Fibroblast of skin of abdomen (primary cell): ENCODE measurements around the gene FAM151A.

Source experiments
- DNase-seq: peaks from one replicate; pipeline ENCODE4 v3.0.0-alpha.2; 2013

Gene FAM151A

GRCh38 chr1:54604051-54604450 is 19.3 kb downstream of the FAM151A start:
- no peak for DNase-seq

GRCh38 chr1:54603241-54603640 is 20.1 kb downstream of the FAM151A start:
- no peak for DNase-seq

GRCh38 chr1:54602554-54602953 is 20.8 kb downstream of the FAM151A start:
- DNase-seq: no peak

GRCh38 chr1:54601730-54602129 is 21.6 kb downstream of the FAM151A start:
- DNase-seq: no peak

GRCh38 chr1:54600947-54601721 is 22.2 kb downstream of the FAM151A start:
- no peak for DNase-seq

- no peak for DNase-seq
Measured at GRCh38 chr1:54599211-54599823, 24.0 kb downstream of the FAM151A start.

- no peak for DNase-seq
Measured at GRCh38 chr1:54597455-54598030, 25.8 kb downstream of the FAM151A start.

- DNase-seq: no peak
Measured at GRCh38 chr1:54596756-54597155, 26.6 kb downstream of the FAM151A start.

GRCh38 chr1:54595956-54596498 is 27.3 kb downstream of the FAM151A start:
- no peak for DNase-seq

- DNase-seq: no peak
Measured at GRCh38 chr1:54594463-54594862, 28.9 kb downstream of the FAM151A start.

- no peak for DNase-seq
Measured at GRCh38 chr1:54593571-54594160, 29.7 kb downstream of the FAM151A start.

- DNase-seq: no peak
Measured at GRCh38 chr1:54591127-54591756, 32.1 kb downstream of the FAM151A start.

GRCh38 chr1:54588377-54588776 is 34.9 kb downstream of the FAM151A start:
- no peak for DNase-seq

GRCh38 chr1:54585181-54586066 is 37.9 kb downstream of the FAM151A start:
- no peak for DNase-seq

- no peak for DNase-seq
Measured at GRCh38 chr1:54584575-54584974, 38.8 kb downstream of the FAM151A start.

- no peak for DNase-seq
Measured at GRCh38 chr1:54583871-54584270, 39.5 kb downstream of the FAM151A start.

- no peak for DNase-seq
Measured at GRCh38 chr1:54583307-54583686, 40.0 kb downstream of the FAM151A start.

GRCh38 chr1:54582566-54583306 is 40.6 kb downstream of the FAM151A start:
- DNase-seq: no peak

- peak; percentile 40 for DNase-seq
Measured at GRCh38 chr1:54581621-54582035, 41.7 kb downstream of the FAM151A start.

GRCh38 chr1:54580856-54581550 is 42.3 kb downstream of the FAM151A start:
- no peak for DNase-seq
